SU-DHL-6 (cell line): ENCODE data around the gene PTCRA.
A peak's percentile ranks its signal among the peaks of the same experiment; 100 is the strongest.
"Not testable (repeated sequence)": the region's sequence is repeated elsewhere in the genome, so short reads cannot be mapped to it uniquely, and the experiment has no call there.

Source experiments
- H2AFZ ChIP-seq: fragments of 200-600 bp; sonication (generic); 2 replicates; pipeline ENCODE4 v1.6.1; 2014; ENCODE audit warnings: low read depth, mild to moderate bottlenecking, moderate library complexity, mixed read lengths, antibody characterized with exemption, low read length; ENCODE audit not compliant: severe bottlenecking
- H3F3A ChIP-seq: fragments of 200-600 bp; shearing (Covaris generic); 2 replicates; pipeline ENCODE4 v1.6.0; 2016; ENCODE audit warnings: antibody characterized with exemption, mild to moderate bottlenecking; ENCODE audit not compliant: insufficient read depth
- H3K27ac ChIP-seq: fragments of 200-600 bp; sonication (generic); 2 replicates; pipeline ENCODE4 v1.5.1; 2016; ENCODE audit warnings: low read depth, mild to moderate bottlenecking, low read length, moderate library complexity, mixed read lengths
- H3K27me3 ChIP-seq: fragments of 200-600 bp; sonication (generic), shearing (Covaris generic); 2 replicates; pipeline ENCODE4 v1.6.0; 2014; ENCODE audit warnings: mild to moderate bottlenecking, low read length
- H3K36me3 ChIP-seq: fragments of 200-600 bp; sonication (generic); 2 replicates; pipeline ENCODE4 v1.6.1; 2014; ENCODE audit warnings: mild to moderate bottlenecking, low read length, mixed read lengths
- H3K4me2 ChIP-seq: fragments of 300-600, 200-600 bp; shearing (Covaris generic), sonication (generic); 2 replicates; pipeline ENCODE4 v1.6.0; 2014; ENCODE audit warnings: low read length, low read depth, mild to moderate bottlenecking; ENCODE audit not compliant: poor library complexity, severe bottlenecking
- H3K4me3 ChIP-seq: fragments of 200-600 bp; sonication (generic); 2 replicates; pipeline ENCODE4 v1.5.1; 2014; ENCODE audit warnings: antibody characterized with exemption, low read length, mild to moderate bottlenecking, mixed read lengths; ENCODE audit not compliant: insufficient read depth, poor library complexity, severe bottlenecking
- H3K79me2 ChIP-seq: fragments of 200-600 bp; sonication (generic); 2 replicates; pipeline ENCODE4 v1.6.1; 2014; ENCODE audit warnings: mild to moderate bottlenecking, low read length, moderate library complexity; ENCODE audit not compliant: insufficient read depth
- H3K9ac ChIP-seq: fragments of 200-600 bp; sonication (generic); 2 replicates; pipeline ENCODE4 v1.7.0; 2014; ENCODE audit warnings: mild to moderate bottlenecking, low read length
- H3K9me2 ChIP-seq: fragments of 200-600 bp; sonication (generic); replicated peaks from 2 replicates; pipeline ENCODE4 v1.6.1; 2014; ENCODE audit warnings: low read length; ENCODE audit not compliant: insufficient read depth
- H3K9me3 ChIP-seq: fragments of 200-600 bp; sonication (generic); 2 replicates; pipeline ENCODE4 v1.6.1; 2014; ENCODE audit warnings: low read length, mixed read lengths; ENCODE audit not compliant: insufficient read depth
- H4K20me1 ChIP-seq: fragments of 200-600 bp; sonication (generic); 2 replicates; pipeline ENCODE4 v1.6.1; 2014; ENCODE audit warnings: low read depth, mild to moderate bottlenecking, antibody characterized with exemption, low read length, moderate library complexity, mixed read lengths
- EZH2phosphoT487 ChIP-seq: fragments of 200-600 bp; sonication (generic), shearing (Covaris generic); conservative IDR thresholded peaks from 2 replicates; pipeline ENCODE4 v1.6.1; 2018; ENCODE audit warnings: mild to moderate bottlenecking, antibody characterized with exemption, low read length, moderate library complexity, mixed read lengths
- TF ChIP-seq, protein P1 (sequence below): fragments of 200-600 bp; sonication (generic); IDR thresholded peaks from one replicate; pipeline ENCODE4 v1.5.1; 2017; ENCODE audit warnings: antibody characterized with exemption, mild to moderate bottlenecking, low read length, moderate library complexity; ENCODE audit not compliant: insufficient read depth, poor library complexity, severe bottlenecking

The PTCRA gene

DNA sequence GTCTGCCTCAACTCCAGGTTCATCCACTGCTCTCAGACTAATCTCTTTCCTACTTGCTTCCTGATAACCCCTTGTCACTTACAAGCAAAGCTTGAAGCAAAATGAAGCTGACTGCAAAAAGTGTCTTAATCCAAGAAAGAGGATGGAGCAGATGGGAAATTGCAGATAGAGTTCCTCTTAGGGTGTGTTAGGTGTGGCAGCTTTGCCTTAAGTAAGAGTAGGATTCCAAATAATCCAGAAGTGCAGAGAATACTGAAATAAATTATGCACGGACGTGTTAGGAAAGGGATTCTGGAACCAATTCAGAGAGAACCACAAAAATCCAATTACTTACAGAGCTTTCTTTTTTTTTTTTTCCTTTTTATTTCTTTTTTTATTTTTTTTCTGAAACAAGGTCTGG, 42.5 kb upstream of the PTCRA start:
- no peak for TF ChIP-seq EZH2phosphoT487
- TF ChIP-seq, protein P1, sequence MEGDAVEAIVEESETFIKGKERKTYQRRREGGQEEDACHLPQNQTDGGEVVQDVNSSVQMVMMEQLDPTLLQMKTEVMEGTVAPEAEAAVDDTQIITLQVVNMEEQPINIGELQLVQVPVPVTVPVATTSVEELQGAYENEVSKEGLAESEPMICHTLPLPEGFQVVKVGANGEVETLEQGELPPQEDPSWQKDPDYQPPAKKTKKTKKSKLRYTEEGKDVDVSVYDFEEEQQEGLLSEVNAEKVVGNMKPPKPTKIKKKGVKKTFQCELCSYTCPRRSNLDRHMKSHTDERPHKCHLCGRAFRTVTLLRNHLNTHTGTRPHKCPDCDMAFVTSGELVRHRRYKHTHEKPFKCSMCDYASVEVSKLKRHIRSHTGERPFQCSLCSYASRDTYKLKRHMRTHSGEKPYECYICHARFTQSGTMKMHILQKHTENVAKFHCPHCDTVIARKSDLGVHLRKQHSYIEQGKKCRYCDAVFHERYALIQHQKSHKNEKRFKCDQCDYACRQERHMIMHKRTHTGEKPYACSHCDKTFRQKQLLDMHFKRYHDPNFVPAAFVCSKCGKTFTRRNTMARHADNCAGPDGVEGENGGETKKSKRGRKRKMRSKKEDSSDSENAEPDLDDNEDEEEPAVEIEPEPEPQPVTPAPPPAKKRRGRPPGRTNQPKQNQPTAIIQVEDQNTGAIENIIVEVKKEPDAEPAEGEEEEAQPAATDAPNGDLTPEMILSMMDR: no peak
- Histone ChIP-seq H3K79me2 (no peaks in the 10 kb centered on the region), H3K4me3 (no peak overlapping the region), H3K9ac (no peak overlapping the region), H3K27me3 (no peaks in the 10 kb centered on the region), H3F3A (peaks cover 24% of the 10 kb centered on the region), H2AFZ (no peak overlapping the region), H3K4me2 (no peak overlapping the region), H3K9me3 (no peaks in the 10 kb centered on the region), H3K9me2 (no peaks in the 10 kb centered on the region), H3K36me3 (no peaks in the 10 kb centered on the region), H3K27ac (no peak overlapping the region), H4K20me1 (no peaks in the 10 kb centered on the region)

DNA sequence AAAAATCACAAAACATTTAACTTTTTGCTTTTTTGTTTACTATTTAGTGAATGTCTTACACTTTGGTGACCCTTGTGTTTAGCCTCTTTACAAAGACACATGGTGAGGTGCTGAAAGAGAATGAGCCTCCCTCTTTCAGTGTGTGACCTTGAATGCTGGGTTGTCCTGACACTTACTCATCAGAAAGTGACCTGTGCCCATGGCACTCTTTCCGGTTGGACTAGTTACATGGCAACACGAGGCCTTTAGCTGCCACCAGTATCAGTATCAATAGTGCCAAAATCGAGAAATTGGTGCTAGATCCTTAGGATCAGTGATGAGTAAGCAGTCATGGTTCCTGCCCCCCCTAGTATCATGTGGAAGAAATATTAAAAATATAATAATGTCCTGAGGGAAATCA, 38.2 kb upstream of the PTCRA start:
- Histone ChIP-seq H3K79me2 (peaks cover 29% of the 10 kb centered on the region), H3K36me3 (no peaks in the 10 kb centered on the region), H3K9ac (no peak overlapping the region), H4K20me1 (no peaks in the 10 kb centered on the region), H3K4me3 (no peak overlapping the region), H3F3A (peaks cover 17% of the 10 kb centered on the region), H3K9me3 (no peaks in the 10 kb centered on the region), H3K27ac (no peak overlapping the region), H3K9me2 (no peaks in the 10 kb centered on the region), H2AFZ (peak overlapping the region; percentile 30), H3K27me3 (no peaks in the 10 kb centered on the region), H3K4me2 (no peak overlapping the region)
- TF ChIP-seq, protein P1: no peak
- TF ChIP-seq EZH2phosphoT487: no peak

DNA sequence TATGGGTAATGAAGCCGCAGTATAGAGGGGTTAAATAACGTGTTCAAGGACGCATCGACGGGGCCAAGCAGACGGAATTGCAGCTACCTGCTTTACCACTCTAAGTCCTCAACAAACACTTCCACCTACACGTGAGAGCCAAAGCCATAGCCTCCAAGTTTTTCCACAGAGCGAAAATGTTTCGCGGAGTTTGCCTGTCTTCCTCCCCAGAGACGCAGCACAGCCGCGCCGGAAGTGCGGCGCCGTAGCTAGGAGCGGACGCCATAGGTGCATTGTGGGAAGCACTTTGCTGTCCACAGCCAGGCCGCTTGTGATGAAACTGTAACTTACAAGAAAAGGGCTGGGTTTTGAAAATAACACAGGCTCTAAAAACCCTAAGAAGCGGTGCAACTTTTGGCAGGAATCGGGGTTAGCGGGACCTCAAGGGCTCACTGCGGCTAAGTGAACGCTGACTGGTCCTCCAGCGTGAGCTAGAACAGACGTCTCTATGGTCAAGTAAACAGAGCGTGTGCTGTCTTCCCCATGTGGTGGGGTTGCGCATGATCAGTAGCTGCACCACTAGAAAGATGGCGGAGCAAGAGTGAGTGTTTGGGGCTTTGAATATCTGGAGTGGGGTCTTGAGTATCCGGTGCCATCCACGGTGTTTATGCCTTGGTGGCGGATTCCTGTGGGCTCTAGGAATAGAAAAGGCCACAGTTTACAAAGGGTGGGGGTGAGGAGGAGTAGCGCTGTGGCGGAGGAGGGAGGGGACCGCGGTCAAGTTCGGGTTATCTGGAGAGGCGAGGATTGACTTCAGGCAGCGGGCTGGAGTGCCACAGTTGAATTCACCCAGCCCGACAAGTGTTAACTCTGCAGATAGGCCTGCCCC, 36.2 kb upstream of the PTCRA start, which contains the start of gene RPL7L1:
TSS of gene RPL7L1 (plus strand) at position 245 of the 868 bp plus-strand sequence. CDS start at position 540, 295 bp downstream.
- Histone ChIP-seq H3F3A (peaks cover 17% of the 10 kb centered on the region), H3K9me3 (no peaks in the 10 kb centered on the region), H3K27ac (peak within 1 kb of the TSS; percentile 80), H3K4me3 (peak within 1 kb of the TSS; percentile 79), H3K9ac (peak within 1 kb of the TSS; percentile 74), H2AFZ (peak within 1 kb of the TSS; percentile 91), H3K27me3 (no peaks in the 10 kb centered on the region), H4K20me1 (peaks cover 3% of the 10 kb centered on the region; the same call in 1 of the 2 replicates), H3K36me3 (peaks cover 17% of the 10 kb centered on the region), H3K4me2 (peak within 1 kb of the TSS; percentile 63), H3K9me2 (no peaks in the 10 kb centered on the region), H3K79me2 (peaks cover 41% of the 10 kb centered on the region)
- no peak for TF ChIP-seq EZH2phosphoT487
- TF ChIP-seq, protein P1: no peak

DNA sequence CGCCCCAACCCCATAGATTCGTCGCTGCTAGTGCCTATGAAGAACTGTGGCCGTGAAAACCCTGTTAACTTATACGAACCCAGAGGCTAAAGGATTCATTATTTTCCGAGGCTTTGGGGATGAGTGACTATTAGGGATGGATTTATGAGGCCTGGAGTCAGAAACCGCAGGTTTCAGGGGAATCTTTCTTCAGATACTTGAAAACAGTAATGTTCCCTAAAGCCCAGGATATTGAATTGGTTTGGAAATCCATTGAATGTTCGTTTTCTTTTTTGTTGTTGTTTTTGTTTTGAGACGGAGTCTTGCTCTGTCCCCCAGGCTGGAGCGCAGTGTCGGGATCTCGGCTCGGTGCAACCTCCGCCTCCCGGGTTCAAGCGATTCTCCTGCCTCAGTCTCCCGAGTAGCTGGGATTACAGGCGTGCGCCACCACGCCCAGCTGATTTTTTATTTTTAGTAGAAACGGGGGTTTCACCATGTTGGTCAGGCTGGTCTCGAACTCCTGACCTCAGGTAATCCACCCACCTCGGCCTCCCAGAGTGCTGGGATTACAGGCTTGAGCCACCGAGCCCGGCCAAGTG, 35.5 kb upstream of the PTCRA start:
- Histone ChIP-seq H3K27ac (peak overlapping the region; percentile 80), H3K4me3 (peak overlapping the region; percentile 79), H2AFZ (peak overlapping the region; percentile 91), H3K4me2 (peak overlapping the region; percentile 63), H3K36me3 (peaks cover 20% of the 10 kb centered on the region), H3F3A (peaks cover 18% of the 10 kb centered on the region), H3K79me2 (peaks cover 41% of the 10 kb centered on the region), H3K9ac (peak overlapping the region; percentile 74)
- not testable (repeated sequence) for H4K20me1 ChIP-seq, H3K9me2 ChIP-seq, H3K27me3 ChIP-seq, H3K9me3 ChIP-seq
